ENCODE results near the gene SYNJ2BP.

DNA sequence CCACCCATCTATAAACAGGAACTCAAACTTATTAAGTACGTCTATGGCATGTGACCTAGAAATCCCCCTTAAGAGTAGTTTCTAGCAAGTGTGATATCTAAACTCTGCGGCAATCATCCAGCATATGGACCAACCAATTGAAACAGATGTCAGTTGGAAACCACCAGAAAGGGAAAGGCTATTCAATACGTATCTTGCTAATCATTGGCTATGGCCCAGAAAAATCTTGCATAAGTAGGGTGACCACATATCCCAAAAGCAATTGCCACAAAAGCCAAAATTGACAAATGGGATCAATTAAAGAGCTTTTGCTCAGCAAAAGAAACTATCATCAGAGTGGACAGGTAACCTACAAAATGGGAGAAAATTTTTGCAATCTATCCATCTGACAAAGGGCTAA, 24.2 kb downstream of the SYNJ2BP start:
- TF ChIP-seq, protein P1, sequence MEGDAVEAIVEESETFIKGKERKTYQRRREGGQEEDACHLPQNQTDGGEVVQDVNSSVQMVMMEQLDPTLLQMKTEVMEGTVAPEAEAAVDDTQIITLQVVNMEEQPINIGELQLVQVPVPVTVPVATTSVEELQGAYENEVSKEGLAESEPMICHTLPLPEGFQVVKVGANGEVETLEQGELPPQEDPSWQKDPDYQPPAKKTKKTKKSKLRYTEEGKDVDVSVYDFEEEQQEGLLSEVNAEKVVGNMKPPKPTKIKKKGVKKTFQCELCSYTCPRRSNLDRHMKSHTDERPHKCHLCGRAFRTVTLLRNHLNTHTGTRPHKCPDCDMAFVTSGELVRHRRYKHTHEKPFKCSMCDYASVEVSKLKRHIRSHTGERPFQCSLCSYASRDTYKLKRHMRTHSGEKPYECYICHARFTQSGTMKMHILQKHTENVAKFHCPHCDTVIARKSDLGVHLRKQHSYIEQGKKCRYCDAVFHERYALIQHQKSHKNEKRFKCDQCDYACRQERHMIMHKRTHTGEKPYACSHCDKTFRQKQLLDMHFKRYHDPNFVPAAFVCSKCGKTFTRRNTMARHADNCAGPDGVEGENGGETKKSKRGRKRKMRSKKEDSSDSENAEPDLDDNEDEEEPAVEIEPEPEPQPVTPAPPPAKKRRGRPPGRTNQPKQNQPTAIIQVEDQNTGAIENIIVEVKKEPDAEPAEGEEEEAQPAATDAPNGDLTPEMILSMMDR (IDR thresholded peaks at IDR 0.05; ENCODE audit: insufficient read depth, low read depth, low read length): no peak
- TF ChIP-seq EZH2 (IDR thresholded peaks at IDR 0.05; ENCODE audit: insufficient read depth, low read length): no peak

Data from astrocyte (in vitro differentiated cells and primary cell).